Breast epithelium (tissue), 4 donors: ENCODE data around the gene NOL9. TPM values are rescaled to one million over a fixed set of nuclear protein-coding genes. Genes with fewer than 3 reads are reported as not detected.
"Not testable (repeated sequence)": the region's sequence is repeated elsewhere in the genome, so short reads cannot be mapped to it uniquely, and the experiment has no call there.

Source experiments
- DNase-seq, 2 donors: peaks; one replicate each; pipeline ENCODE4 v3.0.0-alpha.2; 2019; ENCODE audit warnings: low spot score in 2 of 2
- H3K27ac ChIP-seq, 2 donors: fragments of 200-600 bp; sonication (generic) in 1 of 2; one replicate each; pipeline ENCODE4 v1.5.1; 2016 to 2019; ENCODE audit warnings: mild to moderate bottlenecking in 1 of 2
- H3K27me3 ChIP-seq, 2 donors: fragments of 200-600 bp; sonication (generic) in 1 of 2; one replicate each; pipeline versions ENCODE4 v1.5.1 to v1.6.0; 2017 to 2019; ENCODE audit warnings: control low read depth in 1 of 2, mild to moderate bottlenecking in 1 of 2
- H3K36me3 ChIP-seq: fragments of 200-600 bp; one replicate; pipeline ENCODE4 v1.5.1; 2019
- H3K4me1 ChIP-seq, 2 donors: fragments of 200-600 bp; sonication (generic); one replicate each; pipeline ENCODE4 v1.5.1; 2016 to 2019; ENCODE audit warnings: control low read depth in 1 of 2
- H3K4me3 ChIP-seq, 3 donors: fragments of 200-600 bp; sonication (generic); 1 replicate in 2 of 3; 2 replicates in 1 of 3; pipeline ENCODE4 v1.5.1; 2016 to 2019; ENCODE audit warnings: mild to moderate bottlenecking in 3 of 3, moderate library complexity in 2 of 3
- H3K9me3 ChIP-seq, 2 donors: fragments of 200-600 bp; sonication (generic) in 1 of 2; one replicate each; pipeline ENCODE4 v1.5.1; 2016 to 2019; ENCODE audit warnings: control low read depth in 1 of 2
- CTCF ChIP-seq, 3 donors: fragments of 450-650 bp; IDR thresholded peaks; one replicate each; pipeline ENCODE4 v1.5.1; 2016 to 2017; ENCODE audit warnings: antibody characterized with exemption in 3 of 3, mild to moderate bottlenecking in 3 of 3, moderate library complexity in 3 of 3
- POLR2A ChIP-seq: fragments of 450-650 bp; IDR thresholded peaks from one replicate; pipeline ENCODE4 v1.6.1; 2016; ENCODE audit warnings: antibody characterized with exemption, mild to moderate bottlenecking, moderate library complexity
- POLR2AphosphoS5 ChIP-seq, 3 donors: sonication (generic); formaldehyde crosslinking; IDR thresholded peaks; one replicate each; pipeline ENCODE4 v1.6.1; 2017; ENCODE audit warnings: antibody characterized with exemption in 3 of 3
- intact Hi-C: fragments of 100-400 bp; cut with DNase I; formaldehyde crosslinking; loops from one replicate; pipeline ENCODE4 v1.15.1; 2023; ENCODE audit warnings: low total_unique reads
- total RNA-seq, 3 donors: library from RNA; depleted of rRNA; stranded (reverse); fragments of >200 nt; gene quantifications; one replicate each; pipeline ENCODE4 v1.1.0, GENCODE V29; 2016

NOL9 gene
- total RNA-seq, 3 donors from 2014 or later, result 14.7 to 29.6 (median 25.2) TPM

DNA sequence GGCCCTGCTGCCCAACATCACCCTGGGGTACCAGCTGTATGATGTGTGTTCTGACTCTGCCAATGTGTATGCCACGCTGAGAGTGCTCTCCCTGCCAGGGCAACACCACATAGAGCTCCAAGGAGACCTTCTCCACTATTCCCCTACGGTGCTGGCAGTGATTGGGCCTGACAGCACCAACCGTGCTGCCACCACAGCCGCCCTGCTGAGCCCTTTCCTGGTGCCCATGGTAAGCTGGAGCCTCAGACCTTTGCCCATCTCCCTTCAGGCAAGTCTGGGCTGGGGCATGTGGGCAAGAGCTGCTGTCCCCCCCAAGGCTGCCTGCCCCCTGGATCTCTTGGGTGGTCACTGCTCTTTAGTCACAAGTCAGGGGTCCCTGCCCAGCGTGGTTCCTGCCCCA is 16.7 kb upstream of the NOL9 start:
- no peaks in the 10 kb centered on the region for H3K4me1 ChIP-seq
- H3K4me3 ChIP-seq, result no peak overlapping the region
- no peaks in the 10 kb centered on the region for H3K36me3 ChIP-seq
- TF ChIP-seq POLR2A (no peak), POLR2AphosphoS5 (IDR thresholded peaks at IDR 0.05) (no peak), CTCF (IDR thresholded peaks at IDR 0.05) (no peak)
- H3K27ac ChIP-seq, result no peak overlapping the region
- peaks cover 0 to 7% of the 10 kb centered on the region in 2 donors for H3K9me3 ChIP-seq
- DNase-seq, result no peak
- intact Hi-C loops, result no loop called here
- H3K27me3 ChIP-seq, result no peaks in the 10 kb centered on the region

GRCh38 chr1:6570100-6570499 is 15.8 kb upstream of the NOL9 start:
- Histone ChIP-seq H3K4me1 (no peaks in the 10 kb centered on the region), H3K36me3 (no peaks in the 10 kb centered on the region), H3K4me3 (no peak overlapping the region), H3K27ac (no peak overlapping the region), H3K27me3 (no peaks in the 10 kb centered on the region), H3K9me3 (peaks cover 0 to 7% of the 10 kb centered on the region in 2 donors)
- no peak for TF ChIP-seq POLR2AphosphoS5 (IDR thresholded peaks at IDR 0.05)
- TF ChIP-seq POLR2A, result no peak
- TF ChIP-seq CTCF (IDR thresholded peaks at IDR 0.05), result no peak
- intact Hi-C loops, result no loop called here
- no peak for DNase-seq

- H3K9me3 ChIP-seq, result peaks cover 0 to 7% of the 10 kb centered on the region in 2 donors
- no peaks in the 10 kb centered on the region for H3K27me3 ChIP-seq
- TF ChIP-seq CTCF (IDR thresholded peaks at IDR 0.05), result no peak
- no peak for TF ChIP-seq POLR2AphosphoS5 (IDR thresholded peaks at IDR 0.05)
- TF ChIP-seq POLR2A, result no peak
- H3K4me3 ChIP-seq, result no peak overlapping the region
- intact Hi-C loops, result loop anchor here (5.0 kb wide), 1 partner anchor 417 kb away; no protein-coding TSS in a partner anchor
- DNase-seq, result no peak
- H3K4me1 ChIP-seq, result no peaks in the 10 kb centered on the region
- H3K27ac ChIP-seq, result no peak overlapping the region
- no peaks in the 10 kb centered on the region for H3K36me3 ChIP-seq
These were observed 14.7 kb upstream of the NOL9 start for GRCh38 chr1:6569033-6569432.

- TF ChIP-seq POLR2AphosphoS5 (IDR thresholded peaks at IDR 0.05) (no peak), POLR2A (no peak), CTCF (IDR thresholded peaks at IDR 0.05) (no peak)
- intact Hi-C loops, result no loop called here
- no peak overlapping the region for H3K27ac ChIP-seq
- no peaks in the 10 kb centered on the region for H3K36me3 ChIP-seq
- no peaks in the 10 kb centered on the region for H3K27me3 ChIP-seq
- peaks cover 0 to under 1% of the 10 kb centered on the region in 2 donors for H3K4me1 ChIP-seq
- no peak for DNase-seq
- no peaks in the 10 kb centered on the region for H3K9me3 ChIP-seq
- no peak overlapping the region for H3K4me3 ChIP-seq
These were observed 6.0 kb upstream of the NOL9 start for GRCh38 chr1:6560267-6560666.

DNA sequence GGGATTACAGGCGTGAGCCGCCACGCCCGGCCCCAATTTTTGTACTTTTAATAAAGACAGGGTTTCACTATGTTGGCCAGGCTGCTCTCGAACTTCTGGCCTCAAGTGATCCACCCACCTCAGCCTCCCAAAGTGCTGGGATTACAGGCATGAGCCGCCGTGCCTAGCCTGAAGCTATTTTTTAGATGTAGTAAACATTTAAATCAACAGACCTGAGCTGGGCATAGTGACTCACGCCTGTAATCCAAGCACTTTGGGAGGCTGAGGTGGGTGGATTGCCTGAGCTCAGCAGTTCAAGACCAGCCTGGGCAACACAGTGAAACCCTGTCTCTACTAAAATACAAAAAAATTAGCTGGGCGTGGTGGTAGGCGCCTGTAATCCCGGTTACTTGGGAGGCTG is 4.8 kb upstream of the NOL9 start:
- H3K36me3 ChIP-seq, H3K4me1 ChIP-seq, H3K27ac ChIP-seq, H3K27me3 ChIP-seq, H3K4me3 ChIP-seq, DNase-seq, H3K9me3 ChIP-seq: not testable (repeated sequence)
- intact Hi-C loops, result loop anchor here (10.0 kb wide), 1 partner anchor 66 kb away; the partner anchor contains the start of gene THAP3

- H3K36me3 ChIP-seq, result no peaks in the 10 kb centered on the region
- no peak for TF ChIP-seq POLR2AphosphoS5 (IDR thresholded peaks at IDR 0.05)
- TF ChIP-seq CTCF (IDR thresholded peaks at IDR 0.05), result no peak
- TF ChIP-seq POLR2A, result no peak
- H3K9me3 ChIP-seq, result no peaks in the 10 kb centered on the region
- H3K27me3 ChIP-seq, result no peaks in the 10 kb centered on the region
- H3K27ac ChIP-seq, result no peak overlapping the region
- peaks cover 7 to 8% of the 10 kb centered on the region in 2 donors for H3K4me1 ChIP-seq
- intact Hi-C loops, result loop anchor here (10.0 kb wide), 1 partner anchor 67 kb away; the partner anchor contains the start of gene THAP3
- no peak overlapping the region for H3K4me3 ChIP-seq
- DNase-seq, result no peak
These were observed 3.3 kb upstream of the NOL9 start for GRCh38 chr1:6557597-6557996.
